Measurements from ENCODE around the gene AGL.
"Not testable (repeated sequence)": the region's sequence is repeated elsewhere in the genome, so short reads cannot be mapped to it uniquely, and the experiment has no call there.

The AGL gene

DNA sequence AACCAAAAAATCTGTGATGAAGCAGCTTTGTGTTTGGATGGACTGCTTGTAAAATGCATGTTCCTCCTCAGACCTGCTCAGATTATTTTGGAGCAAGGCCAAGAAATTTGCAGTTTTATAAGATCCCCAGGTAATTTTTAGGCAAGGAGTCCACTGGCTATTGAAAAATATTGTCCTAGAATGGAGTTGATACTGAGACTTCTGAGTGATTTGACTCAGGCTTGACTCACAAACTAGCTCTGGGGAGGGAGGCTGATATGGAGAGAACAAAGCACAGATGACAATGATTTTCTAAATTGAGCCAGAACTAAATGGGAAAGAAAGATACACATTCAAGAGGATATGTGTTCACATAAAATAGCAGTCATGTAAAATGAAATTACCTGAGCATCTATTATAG is 36.7 kb downstream of the AGL start:
- no peak for DNase-seq (ENCODE audit: low spot score)
- in situ Hi-C loops (cut with MboI; ENCODE audit: low pct_unique_long_range_greater_than_20kb, low sequenced_read_pairs, unreplicated experiment), result no loop called here

DNA sequence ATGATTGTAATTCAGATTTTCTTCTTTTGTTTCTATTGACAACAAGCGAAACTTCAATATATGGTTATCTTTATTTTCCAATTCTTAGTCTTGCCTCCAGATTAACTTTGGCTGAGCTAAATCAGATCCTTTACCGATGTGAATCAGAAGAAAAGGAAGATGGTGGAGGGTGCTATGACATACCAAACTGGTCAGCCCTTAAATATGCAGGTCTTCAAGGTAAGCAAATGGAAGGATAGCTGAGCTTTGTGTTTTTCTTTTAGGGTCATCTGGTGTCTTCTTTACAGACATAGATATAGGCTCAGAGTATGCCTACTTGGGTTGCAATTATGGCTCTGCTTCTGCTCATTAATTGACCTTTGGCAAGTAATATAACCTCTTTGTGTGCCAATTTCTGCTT is 37.7 kb downstream of the AGL start:
- in situ Hi-C loops (cut with MboI; ENCODE audit: low pct_unique_long_range_greater_than_20kb, low sequenced_read_pairs, unreplicated experiment), result no loop called here

More for the DNA sequence above, 36.7 kb downstream of the AGL start:
- TF ChIP-seq, protein P1, sequence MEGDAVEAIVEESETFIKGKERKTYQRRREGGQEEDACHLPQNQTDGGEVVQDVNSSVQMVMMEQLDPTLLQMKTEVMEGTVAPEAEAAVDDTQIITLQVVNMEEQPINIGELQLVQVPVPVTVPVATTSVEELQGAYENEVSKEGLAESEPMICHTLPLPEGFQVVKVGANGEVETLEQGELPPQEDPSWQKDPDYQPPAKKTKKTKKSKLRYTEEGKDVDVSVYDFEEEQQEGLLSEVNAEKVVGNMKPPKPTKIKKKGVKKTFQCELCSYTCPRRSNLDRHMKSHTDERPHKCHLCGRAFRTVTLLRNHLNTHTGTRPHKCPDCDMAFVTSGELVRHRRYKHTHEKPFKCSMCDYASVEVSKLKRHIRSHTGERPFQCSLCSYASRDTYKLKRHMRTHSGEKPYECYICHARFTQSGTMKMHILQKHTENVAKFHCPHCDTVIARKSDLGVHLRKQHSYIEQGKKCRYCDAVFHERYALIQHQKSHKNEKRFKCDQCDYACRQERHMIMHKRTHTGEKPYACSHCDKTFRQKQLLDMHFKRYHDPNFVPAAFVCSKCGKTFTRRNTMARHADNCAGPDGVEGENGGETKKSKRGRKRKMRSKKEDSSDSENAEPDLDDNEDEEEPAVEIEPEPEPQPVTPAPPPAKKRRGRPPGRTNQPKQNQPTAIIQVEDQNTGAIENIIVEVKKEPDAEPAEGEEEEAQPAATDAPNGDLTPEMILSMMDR (IDR thresholded peaks at IDR 0.05; ENCODE audit: extremely low read depth, insufficient read depth, missing control alignments), result no peak

DNA sequence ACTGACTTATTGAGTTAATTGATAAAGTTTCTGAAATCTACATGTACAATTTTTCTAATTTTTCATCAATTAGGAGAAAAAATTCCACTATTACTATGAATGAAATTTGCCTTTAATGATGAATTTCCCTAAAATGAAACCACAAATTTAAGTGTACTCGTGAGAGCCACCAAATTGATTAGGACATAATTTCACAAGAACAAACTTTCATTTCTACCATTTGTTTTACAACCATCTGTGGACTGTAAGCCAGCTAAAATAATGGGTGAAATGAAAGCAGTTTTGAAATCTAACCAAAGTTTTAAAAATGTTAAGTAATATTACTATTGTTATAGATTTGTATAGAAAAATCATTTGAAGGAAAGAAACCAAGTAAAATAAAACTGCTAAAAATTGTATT is 41.8 kb downstream of the AGL start:
- TF ChIP-seq, protein P1 (IDR thresholded peaks at IDR 0.05; ENCODE audit: extremely low read depth, insufficient read depth, missing control alignments), result no peak
- DNase-seq (ENCODE audit: low spot score), result no peak
- in situ Hi-C loops (cut with MboI; ENCODE audit: low pct_unique_long_range_greater_than_20kb, low sequenced_read_pairs, unreplicated experiment), result no loop called here

More for the DNA sequence above, 37.7 kb downstream of the AGL start:
- DNase-seq (ENCODE audit: low spot score), result no peak
- TF ChIP-seq, protein P1 (IDR thresholded peaks at IDR 0.05; ENCODE audit: extremely low read depth, insufficient read depth, missing control alignments), result no peak

DNA sequence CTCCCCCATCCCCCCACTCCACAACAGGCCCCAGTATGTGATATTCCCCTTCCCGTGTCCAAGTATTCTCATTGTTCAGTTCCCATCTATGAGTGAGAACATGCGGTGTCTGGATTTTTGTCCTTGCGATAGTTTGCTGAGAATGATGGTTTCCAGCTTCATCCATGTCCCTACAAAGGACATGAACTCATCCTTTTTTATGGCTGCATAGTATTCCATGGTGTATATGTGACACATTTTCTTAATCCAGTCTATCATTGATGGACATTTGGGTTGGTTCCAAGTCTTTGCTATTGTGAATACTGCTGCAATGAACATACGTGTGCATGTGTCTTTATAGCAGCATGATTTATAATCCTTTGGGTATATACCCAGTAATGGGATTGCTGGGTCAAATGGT is 53.1 kb downstream of the AGL start:
- DNase-seq (ENCODE audit: low spot score); in situ Hi-C loops (cut with MboI; ENCODE audit: low pct_unique_long_range_greater_than_20kb, low sequenced_read_pairs, unreplicated experiment): not testable (repeated sequence)

DNA sequence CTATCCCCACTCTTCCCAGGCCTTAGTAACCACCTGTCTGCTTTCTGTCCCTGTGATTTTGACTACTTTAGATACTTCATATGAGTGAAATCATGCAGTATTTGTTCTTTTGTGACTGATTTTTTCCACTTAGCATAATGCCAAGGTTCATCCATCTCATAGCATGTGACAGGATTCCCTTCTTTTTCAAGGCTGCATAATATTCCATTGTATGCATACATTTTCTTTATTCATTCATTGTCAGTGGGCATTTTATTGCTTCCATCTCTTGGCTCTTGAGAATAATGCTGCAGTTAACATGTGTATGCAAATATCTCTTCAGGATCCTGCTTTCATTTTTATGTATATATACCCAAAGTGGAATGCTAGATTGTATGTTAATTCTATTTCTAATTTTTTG is 56.4 kb downstream of the AGL start:
- DNase-seq (ENCODE audit: low spot score), result no peak
- in situ Hi-C loops (cut with MboI; ENCODE audit: low pct_unique_long_range_greater_than_20kb, low sequenced_read_pairs, unreplicated experiment), result no loop called here
- TF ChIP-seq, protein P1 (IDR thresholded peaks at IDR 0.05; ENCODE audit: extremely low read depth, insufficient read depth, missing control alignments), result no peak

DNA sequence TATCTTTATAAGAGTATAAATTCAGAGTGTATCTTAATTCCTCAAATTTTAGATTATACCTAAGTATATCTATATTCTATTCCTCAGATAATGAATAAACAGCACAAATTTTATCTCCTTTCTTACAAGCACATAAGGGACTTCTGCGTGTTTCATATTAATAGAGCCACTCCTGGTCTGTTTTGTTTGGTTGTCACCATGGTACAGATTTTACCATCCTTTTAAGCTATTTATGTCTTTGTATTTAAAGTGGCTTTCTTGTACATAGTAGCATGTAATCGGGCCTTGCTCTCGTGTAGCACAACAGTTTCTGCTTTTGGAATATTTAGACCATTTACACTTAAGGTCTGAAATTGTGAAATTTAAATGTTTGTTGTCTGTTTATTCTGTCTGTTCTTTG is 67.1 kb downstream of the AGL start:
- DNase-seq (ENCODE audit: low spot score), result no peak
- in situ Hi-C loops (cut with MboI; ENCODE audit: low pct_unique_long_range_greater_than_20kb, low sequenced_read_pairs, unreplicated experiment), result no loop called here

DNA sequence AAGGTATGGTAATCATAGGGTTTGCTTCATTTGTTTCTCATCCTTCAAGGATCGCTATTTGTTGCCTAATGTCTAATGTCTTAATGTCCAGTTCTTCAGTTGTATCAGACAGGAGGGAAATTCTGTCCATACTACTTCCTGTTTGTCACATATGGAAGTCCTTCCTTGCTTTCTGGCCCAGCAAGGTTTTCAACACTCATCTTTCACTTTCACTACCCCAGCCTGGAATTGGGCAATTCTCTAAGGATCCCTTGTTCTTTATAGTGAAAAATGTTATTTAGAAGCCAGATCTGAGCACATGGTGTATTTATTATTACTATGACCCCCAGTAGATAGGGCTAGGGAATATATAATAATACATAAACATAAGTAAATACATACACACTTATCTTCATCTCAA is 69.1 kb downstream of the AGL start:
- DNase-seq (ENCODE audit: low spot score), result no peak
- in situ Hi-C loops (cut with MboI; ENCODE audit: low pct_unique_long_range_greater_than_20kb, low sequenced_read_pairs, unreplicated experiment), result no loop called here
- TF ChIP-seq, protein P1 (IDR thresholded peaks at IDR 0.05; ENCODE audit: extremely low read depth, insufficient read depth, missing control alignments), result no peak

More for the DNA sequence above, 67.1 kb downstream of the AGL start:
- TF ChIP-seq, protein P1 (IDR thresholded peaks at IDR 0.05; ENCODE audit: extremely low read depth, insufficient read depth, missing control alignments), result no peak
